ENCODE data around the gene PLCH1. TPM values are rescaled to one million over a fixed set of nuclear protein-coding genes. Genes with fewer than 3 reads are reported as not detected.
A peak's percentile ranks its signal among the peaks of the same experiment; 100 is the strongest.

The PLCH1 gene
- total and polyA plus RNA-seq, 9 donors = 0.39 to 1.2 (median 0.53) TPM

GRCh38 chr3:155595371-155595770 is 149.5 kb downstream of the PLCH1 start:
- no peak for DNase-seq
- H3K27me3 ChIP-seq (ENCODE audit: control insufficient read depth, insufficient read depth, low read length) = no peaks in the 10 kb centered on the region
- H3K4me3 ChIP-seq (ENCODE audit: low read length) = no peak overlapping the region
- no peaks in the 10 kb centered on the region for H3K9me3 ChIP-seq (replicated peaks; ENCODE audit: control insufficient read depth, low read depth, low read length)
- no peak overlapping the region for H3K27ac ChIP-seq (ENCODE audit: low read length)
- no peaks in the 10 kb centered on the region for H3K36me3 ChIP-seq (ENCODE audit: control insufficient read depth, insufficient read depth, low read length)
- no peaks in the 10 kb centered on the region for H3K4me1 ChIP-seq (ENCODE audit: control insufficient read depth, insufficient read depth, low read length)

- Histone ChIP-seq H3K4me1 (ENCODE audit: control insufficient read depth, insufficient read depth, low read length) (no peaks in the 10 kb centered on the region), H3K9me3 (replicated peaks; ENCODE audit: control insufficient read depth, low read depth, low read length) (no peaks in the 10 kb centered on the region), H3K36me3 (ENCODE audit: control insufficient read depth, insufficient read depth, low read length) (no peaks in the 10 kb centered on the region), H3K27ac (ENCODE audit: low read length) (no peak overlapping the region), H3K27me3 (ENCODE audit: control insufficient read depth, insufficient read depth, low read length) (no peaks in the 10 kb centered on the region), H3K4me3 (ENCODE audit: low read length) (no peak overlapping the region)
- 83% methylated on average over 2 of the region's 4 CpGs for WGBS (ENCODE audit: insufficient coverage)
- no peak for DNase-seq
Measured at GRCh38 chr3:155594526-155595187, 150.2 kb downstream of the PLCH1 start.

- Histone ChIP-seq H3K9me3 (replicated peaks; ENCODE audit: control insufficient read depth, low read depth, low read length) (no peaks in the 10 kb centered on the region), H3K4me3 (ENCODE audit: low read length) (no peak overlapping the region), H3K27me3 (ENCODE audit: control insufficient read depth, insufficient read depth, low read length) (no peaks in the 10 kb centered on the region), H3K4me1 (ENCODE audit: control insufficient read depth, insufficient read depth, low read length) (no peaks in the 10 kb centered on the region), H3K36me3 (ENCODE audit: control insufficient read depth, insufficient read depth, low read length) (no peaks in the 10 kb centered on the region), H3K27ac (ENCODE audit: low read length) (no peak overlapping the region)
- no peak for DNase-seq
- 100% methylated on average over 1 of the region's 2 CpGs for WGBS (ENCODE audit: insufficient coverage)
Measured at GRCh38 chr3:155587581-155587980, 157.3 kb downstream of the PLCH1 start.

GRCh38 chr3:155585384-155585783 is 159.5 kb downstream of the PLCH1 start:
- 80% methylated on average over 1 of the region's 2 CpGs for WGBS (ENCODE audit: insufficient coverage)
- H3K4me1 ChIP-seq (ENCODE audit: control insufficient read depth, insufficient read depth, low read length) = no peaks in the 10 kb centered on the region
- H3K36me3 ChIP-seq (ENCODE audit: control insufficient read depth, insufficient read depth, low read length) = no peaks in the 10 kb centered on the region
- no peaks in the 10 kb centered on the region for H3K27me3 ChIP-seq (ENCODE audit: control insufficient read depth, insufficient read depth, low read length)
- no peak for DNase-seq
- H3K4me3 ChIP-seq (ENCODE audit: low read length) = no peak overlapping the region
- H3K27ac ChIP-seq (ENCODE audit: low read length) = no peak overlapping the region
- H3K9me3 ChIP-seq (replicated peaks; ENCODE audit: control insufficient read depth, low read depth, low read length) = no peaks in the 10 kb centered on the region

- Histone ChIP-seq H3K9me3 (replicated peaks; ENCODE audit: control insufficient read depth, low read depth, low read length) (no peaks in the 10 kb centered on the region), H3K36me3 (ENCODE audit: control insufficient read depth, insufficient read depth, low read length) (no peaks in the 10 kb centered on the region), H3K4me3 (ENCODE audit: low read length) (no peak overlapping the region), H3K4me1 (ENCODE audit: control insufficient read depth, insufficient read depth, low read length) (no peaks in the 10 kb centered on the region), H3K27me3 (ENCODE audit: control insufficient read depth, insufficient read depth, low read length) (no peaks in the 10 kb centered on the region), H3K27ac (ENCODE audit: low read length) (no peak overlapping the region)
- DNase-seq = no peak
- 100% methylated on average over 1 of the region's 10 CpGs for WGBS (ENCODE audit: insufficient coverage)
Measured at GRCh38 chr3:155581579-155581978, 163.3 kb downstream of the PLCH1 start.

- peak; percentile 65 for DNase-seq
- no CpG with 5 or more reads among the region's 1 CpG for WGBS (ENCODE audit: insufficient coverage)
Measured at GRCh38 chr3:155572085-155572484, 172.8 kb downstream of the PLCH1 start.

GRCh38 chr3:155568295-155568694 is 176.6 kb downstream of the PLCH1 start:
- WGBS (ENCODE audit: insufficient coverage) = no CpG with 5 or more reads among the region's 3 CpGs

More at GRCh38 chr3:155572085-155572484, 172.8 kb downstream of the PLCH1 start:
- H3K27ac ChIP-seq (ENCODE audit: low read length) = no peak overlapping the region
- no peaks in the 10 kb centered on the region for H3K9me3 ChIP-seq (replicated peaks; ENCODE audit: control insufficient read depth, low read depth, low read length)
- no peaks in the 10 kb centered on the region for H3K4me1 ChIP-seq (ENCODE audit: control insufficient read depth, insufficient read depth, low read length)
- no peak overlapping the region for H3K4me3 ChIP-seq (ENCODE audit: low read length)
- no peaks in the 10 kb centered on the region for H3K36me3 ChIP-seq (ENCODE audit: control insufficient read depth, insufficient read depth, low read length)
- H3K27me3 ChIP-seq (ENCODE audit: control insufficient read depth, insufficient read depth, low read length) = no peaks in the 10 kb centered on the region

GRCh38 chr3:155560594-155560993 is 184.3 kb downstream of the PLCH1 start:
- Histone ChIP-seq H3K36me3 (ENCODE audit: control insufficient read depth, insufficient read depth, low read length) (no peaks in the 10 kb centered on the region), H3K27ac (ENCODE audit: low read length) (no peak overlapping the region), H3K27me3 (ENCODE audit: control insufficient read depth, insufficient read depth, low read length) (no peaks in the 10 kb centered on the region), H3K4me1 (ENCODE audit: control insufficient read depth, insufficient read depth, low read length) (no peaks in the 10 kb centered on the region), H3K9me3 (replicated peaks; ENCODE audit: control insufficient read depth, low read depth, low read length) (no peaks in the 10 kb centered on the region), H3K4me3 (ENCODE audit: low read length) (no peak overlapping the region)
- WGBS (ENCODE audit: insufficient coverage) = no CpG with 5 or more reads among the region's 1 CpG
- no peak for DNase-seq

More at GRCh38 chr3:155568295-155568694, 176.6 kb downstream of the PLCH1 start:
- Histone ChIP-seq H3K9me3 (replicated peaks; ENCODE audit: control insufficient read depth, low read depth, low read length) (no peaks in the 10 kb centered on the region), H3K4me3 (ENCODE audit: low read length) (no peak overlapping the region), H3K27me3 (ENCODE audit: control insufficient read depth, insufficient read depth, low read length) (no peaks in the 10 kb centered on the region), H3K4me1 (ENCODE audit: control insufficient read depth, insufficient read depth, low read length) (no peaks in the 10 kb centered on the region), H3K36me3 (ENCODE audit: control insufficient read depth, insufficient read depth, low read length) (no peaks in the 10 kb centered on the region), H3K27ac (ENCODE audit: low read length) (no peak overlapping the region)
- DNase-seq = no peak

GRCh38 chr3:155560135-155560534 is 184.7 kb downstream of the PLCH1 start:
- no peak for DNase-seq
- H3K27ac ChIP-seq (ENCODE audit: low read length) = no peak overlapping the region
- H3K4me3 ChIP-seq (ENCODE audit: low read length) = no peak overlapping the region
- no peaks in the 10 kb centered on the region for H3K9me3 ChIP-seq (replicated peaks; ENCODE audit: control insufficient read depth, low read depth, low read length)
- no peaks in the 10 kb centered on the region for H3K4me1 ChIP-seq (ENCODE audit: control insufficient read depth, insufficient read depth, low read length)
- no CpG with 5 or more reads among the region's 1 CpG for WGBS (ENCODE audit: insufficient coverage)
- no peaks in the 10 kb centered on the region for H3K27me3 ChIP-seq (ENCODE audit: control insufficient read depth, insufficient read depth, low read length)
- H3K36me3 ChIP-seq (ENCODE audit: control insufficient read depth, insufficient read depth, low read length) = no peaks in the 10 kb centered on the region

GRCh38 chr3:155556531-155556930 is 188.3 kb downstream of the PLCH1 start:
- no peaks in the 10 kb centered on the region for H3K4me1 ChIP-seq (ENCODE audit: control insufficient read depth, insufficient read depth, low read length)
- 60% methylated on average over 2 of the region's 4 CpGs for WGBS (ENCODE audit: insufficient coverage)
- H3K4me3 ChIP-seq (ENCODE audit: low read length) = no peak overlapping the region
- no peak overlapping the region for H3K27ac ChIP-seq (ENCODE audit: low read length)
- DNase-seq = no peak
- H3K27me3 ChIP-seq (ENCODE audit: control insufficient read depth, insufficient read depth, low read length) = no peaks in the 10 kb centered on the region
- no peaks in the 10 kb centered on the region for H3K9me3 ChIP-seq (replicated peaks; ENCODE audit: control insufficient read depth, low read depth, low read length)
- H3K36me3 ChIP-seq (ENCODE audit: control insufficient read depth, insufficient read depth, low read length) = no peaks in the 10 kb centered on the region
